G401 (cell line): ENCODE measurements around the gene TTYH2. TPM values are rescaled to one million over a fixed set of nuclear protein-coding genes. Genes with fewer than 3 reads are reported as not detected.

ENCODE experiments used
- DNase-seq: peaks from one replicate; pipeline ENCODE4 v3.0.0-alpha.2; 2015; ENCODE audit warnings: low spot score
- in situ Hi-C: cut with HindIII; loops from 2 replicates; pipeline ENCODE4 v1.10.0; 2016; ENCODE audit warnings: low sequenced_read_pairs, mixed read lengths
- total RNA-seq: library from RNA; depleted of rRNA; stranded (reverse); fragments of >200 nt; shearing (Covaris generic); gene quantifications from 2 replicates; pipeline ENCODE4 v1.2.3, GENCODE V29; 2014

TTYH2 gene
- total RNA-seq, 1 experiment from 2014 or later: 7.6 TPM

- in situ Hi-C loops: no loop called here
Measured at GRCh38 chr17:74192950-74193781, 20.2 kb upstream of the TTYH2 start.

GRCh38 chr17:74194682-74195081 is 18.7 kb upstream of the TTYH2 start:
- no peak for DNase-seq
- in situ Hi-C loops: no loop called here

More at GRCh38 chr17:74192950-74193781, 20.2 kb upstream of the TTYH2 start:
- DNase-seq: no peak

- no peak for DNase-seq
- in situ Hi-C loops: no loop called here
Measured at GRCh38 chr17:74196541-74197317, 16.6 kb upstream of the TTYH2 start.

DNA sequence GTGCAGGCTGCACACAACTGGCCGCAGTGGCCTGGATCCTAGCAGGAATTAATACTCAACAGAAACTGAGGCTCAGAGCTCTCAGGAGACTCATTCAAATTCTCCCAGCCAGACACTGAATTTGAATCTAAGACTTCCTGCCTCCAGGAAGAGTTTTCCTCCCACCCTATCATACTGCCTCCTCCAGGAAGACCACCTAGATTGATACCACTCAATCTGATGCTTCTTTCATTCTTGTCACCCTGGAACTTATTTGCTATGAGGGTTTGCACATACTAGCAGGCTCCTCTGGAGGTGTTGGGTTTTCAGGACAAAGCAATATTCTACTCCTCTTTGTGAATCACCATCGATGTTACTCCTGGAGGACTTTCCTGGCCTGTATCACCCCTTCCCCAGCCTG is 15.6 kb upstream of the TTYH2 start:
- in situ Hi-C loops: no loop called here
- DNase-seq: no peak

DNA sequence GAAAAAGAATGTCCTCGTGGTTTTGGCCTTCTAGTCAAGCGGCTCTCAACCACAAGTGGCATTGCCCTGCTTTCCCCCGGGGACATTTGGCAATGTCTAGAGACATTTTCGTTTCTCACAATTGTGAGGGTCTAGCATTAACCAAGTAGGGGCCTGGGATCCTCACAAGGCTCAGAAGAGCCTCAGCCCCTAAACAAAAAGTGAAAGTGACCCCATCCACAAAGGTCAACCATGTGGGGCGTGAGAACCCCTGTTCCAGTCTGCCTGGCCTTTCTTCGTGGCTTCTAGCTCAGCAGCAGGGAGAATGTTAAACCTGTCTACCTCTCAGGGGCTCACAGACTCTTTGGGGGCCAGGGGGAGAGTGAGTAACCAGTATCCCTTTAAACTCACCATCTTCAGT is 14.7 kb upstream of the TTYH2 start:
- in situ Hi-C loops: no loop called here
- no peak for DNase-seq

DNA sequence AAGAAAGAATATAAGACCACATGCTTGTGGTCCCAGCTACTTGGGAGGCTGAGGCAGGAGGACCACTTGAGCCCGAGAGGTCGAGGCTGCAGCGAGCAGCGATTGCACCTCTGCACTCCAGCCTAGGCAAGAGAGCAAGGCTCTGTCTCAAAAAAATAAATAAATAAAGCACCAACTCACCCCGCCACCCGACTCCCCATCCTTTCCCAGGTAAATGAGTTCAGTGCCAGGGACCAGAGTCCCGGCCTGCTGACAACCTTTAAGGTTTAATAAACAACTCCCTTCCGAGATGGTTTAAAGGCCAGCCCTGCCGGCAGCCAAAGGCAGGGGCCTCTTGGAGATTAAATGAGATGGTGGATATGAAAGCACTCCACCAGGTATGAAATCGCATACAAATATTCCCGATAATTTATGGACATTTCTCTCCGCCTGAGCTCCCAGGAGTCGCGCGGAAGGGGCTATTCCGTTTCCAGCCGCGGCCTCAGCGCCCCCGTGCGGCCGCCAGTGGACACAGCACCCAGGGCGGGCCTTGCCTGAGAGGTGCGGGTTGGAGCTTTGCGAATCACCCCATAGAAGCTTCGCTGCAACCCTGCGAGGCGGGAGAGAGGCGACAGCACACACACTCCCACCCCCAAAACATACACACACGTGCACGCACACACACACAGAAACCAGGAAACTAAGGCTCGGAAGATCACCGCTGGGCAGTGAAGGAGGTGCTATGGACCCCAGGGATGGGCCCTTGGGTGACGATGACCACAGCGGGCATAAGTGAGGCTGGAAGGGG is 13.9 kb upstream of the TTYH2 start:
- DNase-seq: peak; percentile 59
- in situ Hi-C loops: no loop called here

DNA sequence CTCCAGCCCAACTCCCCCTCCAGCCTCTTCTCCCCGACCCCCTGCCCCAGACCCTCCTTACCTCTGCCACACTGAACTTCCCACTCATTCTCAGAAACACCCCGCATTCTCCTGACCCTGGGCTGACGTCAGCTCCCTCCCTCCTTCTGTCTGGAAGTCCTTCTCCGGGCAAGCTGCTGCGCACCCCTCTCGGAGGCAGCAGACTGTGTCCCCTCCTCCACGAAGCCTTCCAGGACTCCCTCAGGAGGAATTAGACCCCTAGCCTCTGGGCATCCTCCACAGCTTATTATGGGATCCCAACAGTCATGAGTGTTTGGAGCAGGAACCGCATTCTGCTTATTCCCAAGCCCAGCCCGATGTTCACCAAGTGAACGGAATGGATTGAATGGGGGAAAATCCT is 13.3 kb upstream of the TTYH2 start:
- no peak for DNase-seq
- in situ Hi-C loops: no loop called here

GRCh38 chr17:74201250-74201649 is 12.1 kb upstream of the TTYH2 start:
- in situ Hi-C loops: no loop called here
- no peak for DNase-seq

- in situ Hi-C loops: no loop called here
- DNase-seq: no peak
Measured at GRCh38 chr17:74201948-74202347, 11.4 kb upstream of the TTYH2 start.

DNA sequence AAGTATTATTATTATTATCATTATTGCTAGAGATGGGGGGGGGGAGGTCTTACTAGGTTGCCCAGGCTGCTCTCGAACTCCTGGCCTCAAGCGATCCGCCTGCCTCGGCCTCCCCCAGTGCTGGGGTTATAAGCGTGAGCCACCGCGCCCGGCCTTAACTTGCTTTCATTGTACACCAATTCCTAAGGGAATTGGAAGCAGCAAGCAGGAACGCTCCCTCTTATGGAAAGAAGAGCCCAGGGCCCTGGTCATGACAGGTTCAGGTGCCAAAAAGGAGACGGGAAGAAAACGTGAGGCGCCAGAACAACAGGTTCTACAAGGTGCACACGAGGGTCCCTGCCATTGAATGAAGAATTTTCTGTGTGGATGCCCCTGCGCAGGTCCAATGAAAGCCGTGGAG is 10.4 kb upstream of the TTYH2 start:
- in situ Hi-C loops: no loop called here

GRCh38 chr17:74203439-74204240 is 9.7 kb upstream of the TTYH2 start, which contains the start of gene RPL38:
RPL38 (plus strand) TSS chr17:74203678; CDS start chr17:74203956, 278 bp downstream.
- in situ Hi-C loops: no loop called here
- peak; percentile 98 for DNase-seq

More for the DNA sequence above, 10.4 kb upstream of the TTYH2 start:
- DNase-seq: no peak

GRCh38 chr17:74204474-74204873 is 8.9 kb upstream of the TTYH2 start:
- DNase-seq: no peak
- in situ Hi-C loops: no loop called here

GRCh38 chr17:74205274-74205673 is 8.1 kb upstream of the TTYH2 start:
- no peak for DNase-seq
- in situ Hi-C loops: no loop called here

DNA sequence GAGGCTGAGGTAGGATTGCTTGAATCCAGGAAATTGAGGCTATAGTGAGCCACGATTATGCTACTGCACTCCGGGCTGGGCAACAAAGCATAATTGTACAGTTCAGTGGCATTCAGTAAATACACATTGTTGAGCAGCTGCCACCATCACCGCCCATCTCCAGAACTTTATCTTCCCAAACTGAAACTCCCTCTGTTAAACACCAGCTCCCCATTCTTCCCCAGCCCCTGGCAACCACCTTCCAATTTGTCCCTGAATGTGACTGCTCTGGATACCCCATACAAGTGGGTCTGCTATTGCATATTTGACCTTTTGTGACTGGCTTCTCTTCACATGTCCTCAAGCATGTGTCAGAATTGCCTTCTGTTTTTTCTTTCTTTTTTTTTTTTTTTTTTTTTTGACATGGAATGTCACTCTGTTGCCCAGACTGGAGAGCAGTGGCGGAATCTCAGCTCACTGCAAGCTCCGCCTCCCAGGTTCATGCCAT is 7.0 kb upstream of the TTYH2 start:
- DNase-seq: no peak
- in situ Hi-C loops: no loop called here

GRCh38 chr17:74210191-74211140 is 2.9 kb upstream of the TTYH2 start:
- in situ Hi-C loops: no loop called here
- peak; percentile 66 for DNase-seq

DNA sequence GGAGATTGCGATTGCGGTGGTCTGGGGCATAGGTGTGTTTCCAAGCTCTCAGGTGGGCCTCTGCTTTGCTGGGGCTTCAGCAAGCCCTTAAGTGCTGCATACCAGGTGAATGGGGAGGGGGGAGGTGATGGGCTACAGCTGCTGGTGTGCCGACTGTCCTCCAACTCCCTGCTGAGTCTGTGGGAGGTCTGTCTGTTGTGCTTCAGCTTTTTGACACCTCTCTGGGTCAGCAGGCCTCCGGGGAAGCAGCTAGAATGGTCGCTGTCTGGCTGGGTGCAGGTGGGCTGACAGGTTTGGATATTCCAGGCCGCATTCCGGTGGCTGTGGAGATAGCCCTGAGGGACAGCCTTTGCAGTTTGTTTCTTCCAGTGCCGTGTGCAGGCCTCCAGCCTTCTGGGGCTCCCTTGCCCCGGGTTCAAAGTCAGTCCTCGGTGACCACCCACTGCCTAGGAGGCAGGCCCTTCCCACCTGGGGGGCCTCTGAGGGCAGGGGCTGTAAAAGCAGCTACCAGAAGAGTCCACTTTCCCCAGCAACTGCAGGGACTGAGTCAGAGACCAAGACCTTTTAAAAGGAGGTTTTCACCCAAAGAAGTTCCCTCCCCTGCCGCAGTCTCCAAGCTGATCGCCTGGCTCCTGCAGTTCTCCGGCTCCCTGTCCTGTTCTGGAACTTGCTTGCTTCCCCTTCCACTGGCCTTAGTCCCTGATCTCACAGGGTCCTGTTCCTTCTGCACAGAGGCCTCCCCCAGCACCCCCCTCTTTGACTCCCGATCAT is 2.0 kb upstream of the TTYH2 start:
- DNase-seq: no peak
- in situ Hi-C loops: no loop called here

DNA sequence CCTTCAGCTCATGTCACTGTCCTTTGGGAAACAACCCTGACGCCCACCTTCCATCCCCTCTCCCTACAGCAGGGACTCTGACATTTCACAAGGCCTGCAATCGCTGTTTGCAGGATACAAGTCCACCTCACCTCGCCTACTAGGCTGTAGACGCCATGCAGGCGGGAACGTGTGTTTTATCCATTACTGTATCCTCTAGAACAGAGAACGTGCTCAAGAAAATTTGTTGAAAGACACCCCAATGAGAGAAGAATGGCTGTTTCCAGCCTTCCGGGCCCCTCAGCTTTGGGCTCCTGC is 1.5 kb upstream of the TTYH2 start:
- in situ Hi-C loops: no loop called here
- no peak for DNase-seq
